HL-60 (cell line): ENCODE measurements around the gene CRYZ.

ENCODE experiments used
- CTCF ChIP-seq: IDR thresholded peaks from one replicate; pipeline ENCODE4 v1.5.1; 2011; ENCODE audit warnings: low read length, control low read depth, inconsistent platforms; ENCODE audit not compliant: insufficient read depth
- POLR2AphosphoS5 ChIP-seq: IDR thresholded peaks from 2 replicates; pipeline ENCODE4 v1.6.1; 2012; ENCODE audit warnings: low read depth
- SPI1 ChIP-seq: IDR thresholded peaks from 2 replicates; pipeline ENCODE4 v1.6.1; 2012; ENCODE audit warnings: low read depth, mild to moderate bottlenecking, borderline replicate concordance
- TF ChIP-seq, protein P1 (sequence below): IDR thresholded peaks from 2 replicates; pipeline ENCODE4 v1.6.1; 2012; ENCODE audit warnings: low read depth; ENCODE audit not compliant: insufficient replicate concordance

GRCh38 chr1:74753104-74753503, 20.3 kb upstream of the CRYZ start:
- TF ChIP-seq POLR2AphosphoS5, result no peak
- no peak for TF ChIP-seq CTCF
- TF ChIP-seq SPI1, result no peak
- TF ChIP-seq, protein P1, sequence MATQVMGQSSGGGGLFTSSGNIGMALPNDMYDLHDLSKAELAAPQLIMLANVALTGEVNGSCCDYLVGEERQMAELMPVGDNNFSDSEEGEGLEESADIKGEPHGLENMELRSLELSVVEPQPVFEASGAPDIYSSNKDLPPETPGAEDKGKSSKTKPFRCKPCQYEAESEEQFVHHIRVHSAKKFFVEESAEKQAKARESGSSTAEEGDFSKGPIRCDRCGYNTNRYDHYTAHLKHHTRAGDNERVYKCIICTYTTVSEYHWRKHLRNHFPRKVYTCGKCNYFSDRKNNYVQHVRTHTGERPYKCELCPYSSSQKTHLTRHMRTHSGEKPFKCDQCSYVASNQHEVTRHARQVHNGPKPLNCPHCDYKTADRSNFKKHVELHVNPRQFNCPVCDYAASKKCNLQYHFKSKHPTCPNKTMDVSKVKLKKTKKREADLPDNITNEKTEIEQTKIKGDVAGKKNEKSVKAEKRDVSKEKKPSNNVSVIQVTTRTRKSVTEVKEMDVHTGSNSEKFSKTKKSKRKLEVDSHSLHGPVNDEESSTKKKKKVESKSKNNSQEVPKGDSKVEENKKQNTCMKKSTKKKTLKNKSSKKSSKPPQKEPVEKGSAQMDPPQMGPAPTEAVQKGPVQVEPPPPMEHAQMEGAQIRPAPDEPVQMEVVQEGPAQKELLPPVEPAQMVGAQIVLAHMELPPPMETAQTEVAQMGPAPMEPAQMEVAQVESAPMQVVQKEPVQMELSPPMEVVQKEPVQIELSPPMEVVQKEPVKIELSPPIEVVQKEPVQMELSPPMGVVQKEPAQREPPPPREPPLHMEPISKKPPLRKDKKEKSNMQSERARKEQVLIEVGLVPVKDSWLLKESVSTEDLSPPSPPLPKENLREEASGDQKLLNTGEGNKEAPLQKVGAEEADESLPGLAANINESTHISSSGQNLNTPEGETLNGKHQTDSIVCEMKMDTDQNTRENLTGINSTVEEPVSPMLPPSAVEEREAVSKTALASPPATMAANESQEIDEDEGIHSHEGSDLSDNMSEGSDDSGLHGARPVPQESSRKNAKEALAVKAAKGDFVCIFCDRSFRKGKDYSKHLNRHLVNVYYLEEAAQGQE, result no peak
